Epithelial cell of proximal tubule (primary cell): ENCODE results near the gene TXNDC5. TPM values are rescaled to one million over a fixed set of nuclear protein-coding genes. Genes with fewer than 3 reads are reported as not detected.

Experiments used
- DNase-seq: peaks from one replicate; pipeline ENCODE4 v3.0.0-alpha.2; 2011; ENCODE audit warnings: low read depth
- H3K4me3 ChIP-seq: 2 replicates; pipeline ENCODE4 v1.5.1; 2011; ENCODE audit warnings: low read depth, mild to moderate bottlenecking, low read length
- total RNA-seq: library from RNA; depleted of rRNA; stranded (reverse); fragments of >200 nt; gene quantifications from 2 replicates; pipeline ENCODE4 v1.2.3, GENCODE V29; 2015
- TF ChIP-seq, protein P1 (sequence below): conservative IDR thresholded peaks from 2 replicates; pipeline ENCODE4 v1.5.1; 2012; ENCODE audit warnings: low read depth, mild to moderate bottlenecking, low read length

TXNDC5 gene
- total RNA-seq, 1 donor from 2014 or later: 317 TPM

DNA sequence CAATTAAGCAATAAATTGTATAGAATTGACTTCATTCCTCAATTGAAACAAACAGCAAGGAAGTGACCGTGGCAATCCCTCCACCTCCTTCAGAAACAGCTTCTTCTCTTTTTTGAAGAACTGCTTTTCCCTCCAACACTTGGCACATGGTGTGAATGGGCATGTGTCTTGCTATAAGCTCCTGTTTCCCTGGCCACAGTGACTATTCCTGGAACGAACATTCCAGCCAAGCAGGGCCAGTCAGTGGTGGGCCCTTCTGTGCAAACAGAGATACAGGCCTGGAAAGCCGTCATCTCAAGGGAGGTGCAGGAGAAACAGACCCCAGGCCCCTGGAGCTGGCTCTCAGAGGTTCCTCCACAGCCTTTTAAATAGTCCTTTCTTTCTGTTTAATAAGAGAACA is 6.9 kb downstream of the TXNDC5 start:
- H3K4me3 ChIP-seq: no peak overlapping the region
- DNase-seq: no peak
- TF ChIP-seq, protein P1, sequence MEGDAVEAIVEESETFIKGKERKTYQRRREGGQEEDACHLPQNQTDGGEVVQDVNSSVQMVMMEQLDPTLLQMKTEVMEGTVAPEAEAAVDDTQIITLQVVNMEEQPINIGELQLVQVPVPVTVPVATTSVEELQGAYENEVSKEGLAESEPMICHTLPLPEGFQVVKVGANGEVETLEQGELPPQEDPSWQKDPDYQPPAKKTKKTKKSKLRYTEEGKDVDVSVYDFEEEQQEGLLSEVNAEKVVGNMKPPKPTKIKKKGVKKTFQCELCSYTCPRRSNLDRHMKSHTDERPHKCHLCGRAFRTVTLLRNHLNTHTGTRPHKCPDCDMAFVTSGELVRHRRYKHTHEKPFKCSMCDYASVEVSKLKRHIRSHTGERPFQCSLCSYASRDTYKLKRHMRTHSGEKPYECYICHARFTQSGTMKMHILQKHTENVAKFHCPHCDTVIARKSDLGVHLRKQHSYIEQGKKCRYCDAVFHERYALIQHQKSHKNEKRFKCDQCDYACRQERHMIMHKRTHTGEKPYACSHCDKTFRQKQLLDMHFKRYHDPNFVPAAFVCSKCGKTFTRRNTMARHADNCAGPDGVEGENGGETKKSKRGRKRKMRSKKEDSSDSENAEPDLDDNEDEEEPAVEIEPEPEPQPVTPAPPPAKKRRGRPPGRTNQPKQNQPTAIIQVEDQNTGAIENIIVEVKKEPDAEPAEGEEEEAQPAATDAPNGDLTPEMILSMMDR: no peak

DNA sequence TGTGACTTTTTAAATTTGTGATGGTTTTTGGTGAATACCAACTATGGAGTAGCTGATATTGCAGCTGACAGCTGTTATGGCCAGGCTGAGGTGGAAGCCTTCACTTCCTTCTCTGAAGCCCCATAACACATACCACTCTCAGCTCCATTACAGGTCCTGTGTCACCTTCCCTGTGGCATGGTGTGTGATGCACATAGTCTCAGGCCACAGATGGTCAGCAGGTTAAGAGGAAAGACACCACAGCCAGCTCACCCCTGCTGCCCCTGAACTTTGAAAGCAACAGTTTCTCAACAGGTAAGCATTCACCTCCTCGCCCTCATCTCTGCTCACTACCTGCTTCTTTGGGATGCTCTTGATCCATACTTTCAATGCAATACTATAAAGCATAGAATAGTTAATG is 7.7 kb downstream of the TXNDC5 start:
- no peak for DNase-seq
- no peak overlapping the region for H3K4me3 ChIP-seq
- TF ChIP-seq, protein P1: no peak

DNA sequence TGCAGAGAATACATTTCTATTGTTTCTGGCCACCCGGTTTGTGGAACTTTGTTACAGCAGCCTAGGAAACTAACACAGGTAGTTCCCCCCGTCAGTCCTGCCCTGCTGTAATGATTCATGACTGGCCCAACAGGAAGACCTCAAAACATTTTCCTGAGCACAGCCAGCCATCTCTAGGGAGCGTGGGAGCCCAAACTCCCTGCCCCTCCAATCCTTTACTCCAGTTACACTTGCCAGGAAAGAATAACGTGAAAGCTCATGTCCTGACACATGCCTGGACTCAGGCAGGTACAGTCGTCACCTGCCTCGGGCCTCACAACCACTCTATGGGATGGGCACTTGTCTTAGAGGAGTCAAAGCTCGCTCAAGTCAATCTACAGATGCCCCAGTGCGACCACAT is 8.4 kb downstream of the TXNDC5 start:
- DNase-seq: no peak
- TF ChIP-seq, protein P1: no peak
- H3K4me3 ChIP-seq: no peak overlapping the region

DNA sequence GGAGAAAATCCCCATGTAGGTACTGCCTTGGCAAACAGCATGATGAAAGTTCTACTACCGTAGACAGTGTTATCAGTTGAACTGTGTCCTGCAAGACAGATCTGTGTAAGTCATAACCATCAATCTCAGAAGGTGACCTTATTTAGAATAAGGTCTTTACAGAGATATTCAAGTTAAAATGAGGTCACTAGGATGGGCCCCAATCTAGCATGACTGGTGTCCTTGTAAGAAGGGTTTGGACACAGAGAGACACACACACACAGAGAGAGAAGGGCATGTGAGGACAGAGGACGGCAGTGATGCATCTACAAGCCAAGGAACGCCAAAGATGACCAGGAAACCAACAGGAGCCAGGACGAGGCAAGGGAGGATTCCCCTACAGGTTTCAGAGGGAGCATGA is 8.8 kb downstream of the TXNDC5 start:
- H3K4me3 ChIP-seq: no peak overlapping the region
- no peak for DNase-seq
- TF ChIP-seq, protein P1: no peak

DNA sequence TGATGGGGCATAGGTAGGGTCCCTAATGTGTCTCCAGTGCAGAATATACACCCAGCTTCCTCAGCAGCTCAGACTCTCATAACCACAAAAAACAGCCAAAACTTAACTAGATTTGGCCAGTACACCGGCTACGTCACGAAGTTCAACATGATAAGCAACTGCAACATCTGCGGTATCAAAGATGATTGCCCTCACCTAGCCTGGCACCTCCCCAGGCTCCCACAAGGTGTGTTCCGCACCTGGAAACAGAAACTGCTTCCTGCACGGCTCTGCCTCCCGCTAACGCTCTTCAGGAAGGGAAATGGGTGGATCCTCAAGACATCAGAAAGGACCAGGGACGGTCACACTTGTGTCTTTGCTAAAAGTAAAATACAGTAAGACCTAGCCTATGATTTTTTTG is 9.5 kb downstream of the TXNDC5 start:
- DNase-seq: no peak
- no peak overlapping the region for H3K4me3 ChIP-seq
- TF ChIP-seq, protein P1: no peak

DNA sequence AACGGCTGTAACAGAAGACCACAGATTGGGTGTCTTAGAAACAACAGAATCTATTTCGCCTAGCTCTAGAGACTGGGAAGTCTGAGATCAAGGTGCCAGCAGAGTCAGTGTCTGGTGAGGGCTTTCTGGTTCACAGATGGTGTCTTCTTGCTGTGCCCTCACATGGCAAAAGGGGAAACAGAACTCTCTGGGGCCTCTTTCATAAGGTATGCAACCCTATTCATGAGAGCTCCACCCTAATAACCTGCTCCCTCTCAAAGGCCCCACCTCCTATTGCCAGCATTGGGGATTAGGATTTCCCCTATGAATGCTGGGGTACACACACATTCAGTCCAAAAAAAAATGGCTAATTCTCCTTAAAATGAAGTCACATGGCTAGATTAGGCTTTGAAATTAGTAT is 10.0 kb downstream of the TXNDC5 start:
- TF ChIP-seq, protein P1: no peak
- no peak for DNase-seq
- H3K4me3 ChIP-seq: no peak overlapping the region

DNA sequence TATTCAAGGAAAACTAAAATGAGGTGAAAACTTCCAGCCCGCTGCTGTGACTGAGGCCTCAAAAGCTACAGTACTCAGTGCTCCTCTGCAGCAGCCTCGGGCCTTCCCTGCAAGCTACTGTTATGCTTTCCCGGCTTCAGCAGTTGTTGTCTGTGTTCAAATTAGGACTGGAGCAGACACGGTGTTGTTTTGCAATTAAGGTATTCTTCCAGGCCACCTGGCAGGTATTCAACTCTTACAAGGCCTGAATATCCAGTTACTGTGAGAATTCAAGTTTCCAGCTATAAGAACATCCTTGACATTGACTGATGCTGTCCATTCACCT is 10.7 kb downstream of the TXNDC5 start:
- H3K4me3 ChIP-seq: no peak overlapping the region
- DNase-seq: no peak
- TF ChIP-seq, protein P1: no peak
